ENCODE measurements around the gene DHRSX. TPM values are rescaled to one million over a fixed set of nuclear protein-coding genes. Genes with fewer than 3 reads are reported as not detected.

DHRSX gene
- polyA plus RNA-seq, 1 donor from 2014 or later, result 15.7 TPM

DNA sequence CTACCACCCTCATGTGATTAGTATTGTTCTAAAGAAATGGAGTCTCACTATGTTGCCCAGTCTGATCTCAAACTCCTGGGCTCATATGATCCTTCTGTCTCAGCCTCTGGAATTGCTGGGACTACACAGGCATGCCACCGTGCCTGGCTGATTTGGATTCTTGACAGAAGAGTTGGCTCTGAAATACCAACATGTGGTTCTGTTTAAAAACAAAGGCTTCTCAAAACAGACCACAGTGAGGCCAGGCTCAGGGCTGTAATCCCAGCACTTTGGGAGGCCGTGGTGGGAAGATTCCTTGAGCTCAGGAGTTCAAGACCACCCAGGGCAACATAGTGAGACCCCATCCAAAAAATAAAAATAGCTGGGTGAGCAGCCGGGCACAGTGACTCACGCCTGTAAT is 126.7 kb downstream of the DHRSX start:
- Histone ChIP-seq H2AFZ (ENCODE audit: low read depth, low read length) (no peak overlapping the region), H3K9me3 (ENCODE audit: low read length) (no peaks in the 10 kb centered on the region), H3K36me3 (ENCODE audit: insufficient read depth, low read length) (no peaks in the 10 kb centered on the region), H3K4me2 (ENCODE audit: low read length) (no peak overlapping the region), H3K9ac (ENCODE audit: low read length) (no peak overlapping the region), H3K4me3 (ENCODE audit: low read length) (no peak overlapping the region), H3F3A (ENCODE audit: insufficient read depth, low read length, poor library complexity, severe bottlenecking) (no peaks in the 10 kb centered on the region), H3K79me2 (replicated peaks; ENCODE audit: insufficient read depth, low read length) (no peaks in the 10 kb centered on the region), H3K27me3 (ENCODE audit: insufficient read depth, low read depth, low read length) (no peaks in the 10 kb centered on the region), H4K20me1 (ENCODE audit: insufficient read depth) (no peaks in the 10 kb centered on the region), H3K9me2 (ENCODE audit: insufficient read depth, low read length) (no peaks in the 10 kb centered on the region), H3K27ac (ENCODE audit: low read length) (no peak overlapping the region)
- TF ChIP-seq EP300 (conservative IDR thresholded peaks at IDR 0.05; ENCODE audit: poor library complexity, severe bottlenecking) (no peak), TAF1 (IDR thresholded peaks at IDR 0.05; ENCODE audit: low read depth) (no peak), MXI1 (conservative IDR thresholded peaks at IDR 0.05; ENCODE audit: poor library complexity, severe bottlenecking) (no peak), SMC3 (conservative IDR thresholded peaks at IDR 0.05; ENCODE audit: poor library complexity) (no peak), RAD21 (conservative IDR thresholded peaks at IDR 0.05) (no peak), POLR2AphosphoS5 (IDR thresholded peaks at IDR 0.05) (no peak), EZH2 (IDR thresholded peaks at IDR 0.05; ENCODE audit: borderline replicate concordance, insufficient read depth, low read length, poor library complexity, severe bottlenecking) (no peak)
- TF ChIP-seq, protein P1, sequence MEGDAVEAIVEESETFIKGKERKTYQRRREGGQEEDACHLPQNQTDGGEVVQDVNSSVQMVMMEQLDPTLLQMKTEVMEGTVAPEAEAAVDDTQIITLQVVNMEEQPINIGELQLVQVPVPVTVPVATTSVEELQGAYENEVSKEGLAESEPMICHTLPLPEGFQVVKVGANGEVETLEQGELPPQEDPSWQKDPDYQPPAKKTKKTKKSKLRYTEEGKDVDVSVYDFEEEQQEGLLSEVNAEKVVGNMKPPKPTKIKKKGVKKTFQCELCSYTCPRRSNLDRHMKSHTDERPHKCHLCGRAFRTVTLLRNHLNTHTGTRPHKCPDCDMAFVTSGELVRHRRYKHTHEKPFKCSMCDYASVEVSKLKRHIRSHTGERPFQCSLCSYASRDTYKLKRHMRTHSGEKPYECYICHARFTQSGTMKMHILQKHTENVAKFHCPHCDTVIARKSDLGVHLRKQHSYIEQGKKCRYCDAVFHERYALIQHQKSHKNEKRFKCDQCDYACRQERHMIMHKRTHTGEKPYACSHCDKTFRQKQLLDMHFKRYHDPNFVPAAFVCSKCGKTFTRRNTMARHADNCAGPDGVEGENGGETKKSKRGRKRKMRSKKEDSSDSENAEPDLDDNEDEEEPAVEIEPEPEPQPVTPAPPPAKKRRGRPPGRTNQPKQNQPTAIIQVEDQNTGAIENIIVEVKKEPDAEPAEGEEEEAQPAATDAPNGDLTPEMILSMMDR (IDR thresholded peaks at IDR 0.05; ENCODE audit: poor library complexity, severe bottlenecking), result no peak
- TF ChIP-seq, protein P2, sequence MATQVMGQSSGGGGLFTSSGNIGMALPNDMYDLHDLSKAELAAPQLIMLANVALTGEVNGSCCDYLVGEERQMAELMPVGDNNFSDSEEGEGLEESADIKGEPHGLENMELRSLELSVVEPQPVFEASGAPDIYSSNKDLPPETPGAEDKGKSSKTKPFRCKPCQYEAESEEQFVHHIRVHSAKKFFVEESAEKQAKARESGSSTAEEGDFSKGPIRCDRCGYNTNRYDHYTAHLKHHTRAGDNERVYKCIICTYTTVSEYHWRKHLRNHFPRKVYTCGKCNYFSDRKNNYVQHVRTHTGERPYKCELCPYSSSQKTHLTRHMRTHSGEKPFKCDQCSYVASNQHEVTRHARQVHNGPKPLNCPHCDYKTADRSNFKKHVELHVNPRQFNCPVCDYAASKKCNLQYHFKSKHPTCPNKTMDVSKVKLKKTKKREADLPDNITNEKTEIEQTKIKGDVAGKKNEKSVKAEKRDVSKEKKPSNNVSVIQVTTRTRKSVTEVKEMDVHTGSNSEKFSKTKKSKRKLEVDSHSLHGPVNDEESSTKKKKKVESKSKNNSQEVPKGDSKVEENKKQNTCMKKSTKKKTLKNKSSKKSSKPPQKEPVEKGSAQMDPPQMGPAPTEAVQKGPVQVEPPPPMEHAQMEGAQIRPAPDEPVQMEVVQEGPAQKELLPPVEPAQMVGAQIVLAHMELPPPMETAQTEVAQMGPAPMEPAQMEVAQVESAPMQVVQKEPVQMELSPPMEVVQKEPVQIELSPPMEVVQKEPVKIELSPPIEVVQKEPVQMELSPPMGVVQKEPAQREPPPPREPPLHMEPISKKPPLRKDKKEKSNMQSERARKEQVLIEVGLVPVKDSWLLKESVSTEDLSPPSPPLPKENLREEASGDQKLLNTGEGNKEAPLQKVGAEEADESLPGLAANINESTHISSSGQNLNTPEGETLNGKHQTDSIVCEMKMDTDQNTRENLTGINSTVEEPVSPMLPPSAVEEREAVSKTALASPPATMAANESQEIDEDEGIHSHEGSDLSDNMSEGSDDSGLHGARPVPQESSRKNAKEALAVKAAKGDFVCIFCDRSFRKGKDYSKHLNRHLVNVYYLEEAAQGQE (IDR thresholded peaks at IDR 0.05; ENCODE audit: borderline replicate concordance), result no peak

DNA sequence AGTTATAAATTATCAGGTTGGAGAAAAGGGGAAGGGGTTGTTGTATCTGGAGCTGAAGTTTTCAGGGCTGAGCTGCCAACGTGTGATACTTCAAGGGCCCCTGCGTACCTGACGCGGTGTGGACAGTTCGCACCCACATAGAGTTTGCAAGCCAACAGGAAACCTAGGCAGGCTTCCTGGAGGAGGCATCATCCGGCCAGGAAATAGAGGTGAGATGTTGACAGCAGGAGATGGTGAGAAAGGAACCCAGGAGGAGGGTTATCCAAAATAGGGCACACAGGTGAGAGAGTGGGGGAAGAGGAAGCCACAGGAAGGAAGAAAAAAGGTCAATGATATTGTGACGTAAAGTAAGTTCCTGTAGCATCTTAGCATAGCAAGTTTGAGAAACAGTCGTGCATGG is 127.2 kb downstream of the DHRSX start:
- H4K20me1 ChIP-seq (ENCODE audit: insufficient read depth), result no peaks in the 10 kb centered on the region
- no peaks in the 10 kb centered on the region for H3K79me2 ChIP-seq (replicated peaks; ENCODE audit: insufficient read depth, low read length)
- H3K27ac ChIP-seq (ENCODE audit: low read length), result no peak overlapping the region
- TF ChIP-seq SMC3 (conservative IDR thresholded peaks at IDR 0.05; ENCODE audit: poor library complexity) (no peak), TAF1 (IDR thresholded peaks at IDR 0.05; ENCODE audit: low read depth) (no peak), EZH2 (IDR thresholded peaks at IDR 0.05; ENCODE audit: borderline replicate concordance, insufficient read depth, low read length, poor library complexity, severe bottlenecking) (no peak)
- TF ChIP-seq, protein P1 (IDR thresholded peaks at IDR 0.05; ENCODE audit: poor library complexity, severe bottlenecking), result no peak
- no peaks in the 10 kb centered on the region for H3K9me3 ChIP-seq (ENCODE audit: low read length)
- H3K4me3 ChIP-seq (ENCODE audit: low read length), result no peak overlapping the region
- no peaks in the 10 kb centered on the region for H3K9me2 ChIP-seq (ENCODE audit: insufficient read depth, low read length)
- no peak overlapping the region for H3K4me2 ChIP-seq (ENCODE audit: low read length)
- no peak overlapping the region for H2AFZ ChIP-seq (ENCODE audit: low read depth, low read length)
- no peaks in the 10 kb centered on the region for H3K27me3 ChIP-seq (ENCODE audit: insufficient read depth, low read depth, low read length)
- H3K9ac ChIP-seq (ENCODE audit: low read length), result no peak overlapping the region
- H3K36me3 ChIP-seq (ENCODE audit: insufficient read depth, low read length), result no peaks in the 10 kb centered on the region
- no peaks in the 10 kb centered on the region for H3F3A ChIP-seq (ENCODE audit: insufficient read depth, low read length, poor library complexity, severe bottlenecking)

Data from neural cell (in vitro differentiated cells).